ENCODE measurements around the gene AGAP1.
"Not testable (repeated sequence)": the region's sequence is repeated elsewhere in the genome, so short reads cannot be mapped to it uniquely, and the experiment has no call there.

Gene AGAP1

DNA sequence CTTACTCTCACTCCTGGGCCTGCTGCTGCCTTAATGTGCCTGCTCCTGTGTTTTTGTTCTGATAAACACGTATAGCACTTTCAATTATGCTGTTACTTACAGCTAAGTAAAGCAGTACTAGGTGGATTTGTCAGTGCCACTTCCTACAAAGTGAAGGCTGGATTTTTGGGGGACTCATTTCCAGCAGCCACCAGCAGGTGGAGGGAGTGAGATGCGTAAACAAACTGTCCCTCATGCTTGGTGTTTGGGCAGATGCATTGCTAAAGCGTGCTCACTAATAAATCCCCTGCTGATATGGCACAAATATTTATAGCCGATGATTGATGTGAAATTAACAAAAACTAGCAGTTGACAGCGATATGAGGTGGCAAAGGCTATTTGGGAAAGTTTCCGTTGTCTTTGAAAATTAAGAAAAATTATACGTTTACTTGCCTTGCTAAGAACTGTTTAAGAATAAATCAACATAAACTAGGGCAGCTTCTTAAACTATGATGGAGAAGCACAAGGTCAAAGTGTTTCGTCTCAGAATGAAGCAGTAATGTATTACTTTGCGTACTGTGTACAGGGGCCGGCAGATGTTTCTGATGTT, 101.7 kb downstream of the AGAP1 start:
- peak; percentile 44 to 58 for DNase-seq

DNA sequence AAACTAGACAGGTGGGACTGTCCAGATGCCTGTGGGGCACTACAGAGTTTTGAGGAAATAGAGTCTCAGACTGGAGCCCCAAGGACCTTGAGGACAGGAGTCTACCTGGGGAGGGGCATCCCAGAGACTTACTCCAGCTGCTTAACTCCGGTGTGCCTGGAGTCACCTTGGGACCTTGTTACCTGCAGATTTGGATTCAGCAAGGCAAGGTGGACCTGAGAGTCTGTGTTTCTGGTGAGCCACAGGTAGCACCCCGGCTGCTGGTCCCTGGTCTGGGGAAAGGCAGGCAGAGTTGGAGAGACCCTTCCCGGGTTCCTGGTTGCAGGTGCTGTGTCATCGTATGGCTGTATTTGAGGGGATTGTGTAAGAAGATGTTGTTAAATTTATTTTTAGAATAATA, 102.4 kb downstream of the AGAP1 start:
- no peak for DNase-seq

DNA sequence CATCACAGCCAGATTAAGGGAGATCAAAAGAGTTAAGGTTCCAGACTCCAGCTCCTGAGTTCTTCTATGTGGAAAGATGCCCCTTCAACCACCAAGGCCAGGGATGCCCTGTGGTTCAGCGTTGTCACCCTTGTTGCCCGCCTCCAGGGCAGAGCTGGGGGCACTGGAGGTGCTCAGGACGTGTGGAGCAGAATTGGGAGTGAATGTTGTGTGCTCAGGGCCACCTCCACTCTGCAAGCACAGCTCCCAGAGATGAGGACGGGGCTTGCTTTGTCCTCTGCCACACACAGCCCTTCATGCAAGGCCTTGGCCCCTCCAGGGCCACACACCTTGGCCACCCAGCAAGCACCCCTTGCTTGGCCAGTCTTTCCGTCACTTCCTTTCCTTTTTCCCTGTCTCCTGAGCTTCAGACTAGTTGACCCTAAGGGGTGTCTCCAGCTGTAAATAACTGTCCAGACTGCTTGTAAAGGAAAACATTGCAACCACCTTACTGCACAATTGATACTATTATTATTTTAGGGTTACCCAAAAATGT, 103.3 kb downstream of the AGAP1 start:
- DNase-seq: no peak

DNA sequence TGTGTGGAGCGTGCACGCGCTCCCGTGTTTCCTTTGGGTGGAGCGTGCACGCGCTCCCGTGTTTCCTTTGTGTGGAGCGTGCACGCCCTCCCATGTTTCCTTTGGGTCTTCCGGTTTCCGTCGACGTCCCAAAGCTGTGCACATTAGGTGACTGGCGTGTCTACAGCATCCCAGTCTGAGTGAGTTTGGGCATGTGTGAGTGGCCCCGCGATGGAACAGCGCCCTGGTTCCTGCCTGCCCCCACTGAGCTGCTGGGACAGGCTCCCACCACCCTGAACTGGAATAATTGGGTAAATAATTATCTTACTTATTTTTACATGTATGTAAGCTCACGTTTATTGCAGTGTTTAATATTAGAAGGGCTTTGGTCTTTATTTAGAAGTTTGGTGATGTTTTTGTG, 104.2 kb downstream of the AGAP1 start:
- DNase-seq: no peak

DNA sequence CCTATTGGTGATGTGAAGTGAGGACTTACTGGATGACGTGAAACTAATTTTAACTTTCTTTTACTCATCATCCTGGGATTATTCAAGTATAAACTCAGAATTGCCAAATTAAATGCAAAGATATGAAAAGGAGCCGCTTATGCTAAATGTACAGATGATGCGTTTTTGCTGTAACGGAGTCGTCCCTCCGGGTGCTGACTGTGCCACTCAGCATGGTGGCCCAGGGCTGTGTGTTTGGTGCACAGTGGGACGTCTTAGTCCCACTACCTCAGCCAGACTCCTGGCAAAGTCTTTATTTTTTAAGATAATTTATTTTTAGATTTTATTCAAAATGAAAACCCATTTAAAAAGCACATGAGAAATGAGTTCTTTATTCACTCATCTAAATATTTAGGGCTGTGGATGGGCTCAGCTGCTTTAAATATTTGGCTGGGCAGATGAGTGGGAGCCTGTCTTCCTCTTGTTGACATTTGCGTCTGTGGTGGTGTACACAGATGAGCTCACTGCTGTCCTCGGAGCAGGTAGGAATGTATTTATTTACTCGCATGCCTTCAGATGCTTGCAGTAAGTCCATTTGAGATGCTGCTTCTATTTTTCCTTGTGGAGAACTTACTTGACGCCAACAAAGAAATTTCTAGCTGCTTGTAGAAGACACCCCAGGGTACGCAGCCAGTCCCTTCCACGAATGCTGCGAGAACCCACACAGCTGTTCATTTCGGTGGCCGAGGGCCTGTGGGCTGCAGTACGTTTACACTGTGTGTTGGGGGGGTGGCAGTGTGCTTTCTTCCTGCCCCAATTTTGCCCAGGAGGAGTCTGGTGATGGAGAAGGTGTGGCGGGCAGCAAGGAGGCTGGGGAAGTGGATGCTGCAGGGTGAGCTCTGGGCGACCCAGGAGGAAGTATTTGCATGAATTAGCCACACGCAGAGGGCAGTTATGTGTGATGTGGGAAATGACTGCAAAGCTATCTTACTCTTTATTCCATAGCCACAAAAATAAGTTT, 105.0 kb downstream of the AGAP1 start:
- DNase-seq: no peak

DNA sequence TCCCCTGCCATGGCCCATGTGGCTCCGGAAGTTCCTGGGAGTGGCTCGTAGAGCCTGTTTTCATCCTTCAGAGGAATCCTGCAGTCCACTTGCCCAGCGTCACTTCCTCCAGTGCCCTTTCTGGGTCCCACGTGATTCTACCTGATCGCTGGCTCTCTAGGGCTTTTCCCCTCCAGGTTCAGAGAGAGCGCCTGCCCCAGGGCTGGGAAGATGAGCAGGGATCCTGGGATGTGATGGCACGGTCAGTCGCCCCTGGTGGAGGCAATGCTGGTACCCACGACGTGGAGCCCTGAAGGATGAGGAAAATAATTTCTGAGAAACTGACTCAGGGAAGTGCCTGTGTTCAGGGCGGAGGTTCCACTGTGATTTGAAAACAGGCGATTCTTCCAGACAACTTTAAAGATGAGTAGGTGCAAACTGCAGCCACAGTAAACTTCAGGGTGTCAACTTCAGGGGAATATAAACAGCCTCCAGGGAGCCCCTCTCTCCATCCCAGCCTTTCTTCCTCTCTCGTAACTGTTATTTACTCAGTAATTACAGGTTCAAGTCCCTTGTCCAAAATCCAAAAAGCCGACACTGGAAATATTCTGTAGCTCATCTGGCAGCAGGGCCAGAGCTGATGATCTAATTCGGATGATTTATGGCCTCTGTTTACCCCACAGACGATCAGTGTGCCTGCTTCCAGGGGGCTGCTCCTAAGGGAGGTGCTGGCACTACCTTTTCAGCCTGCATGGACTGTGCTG, 105.9 kb downstream of the AGAP1 start:
- DNase-seq: no peak

DNA sequence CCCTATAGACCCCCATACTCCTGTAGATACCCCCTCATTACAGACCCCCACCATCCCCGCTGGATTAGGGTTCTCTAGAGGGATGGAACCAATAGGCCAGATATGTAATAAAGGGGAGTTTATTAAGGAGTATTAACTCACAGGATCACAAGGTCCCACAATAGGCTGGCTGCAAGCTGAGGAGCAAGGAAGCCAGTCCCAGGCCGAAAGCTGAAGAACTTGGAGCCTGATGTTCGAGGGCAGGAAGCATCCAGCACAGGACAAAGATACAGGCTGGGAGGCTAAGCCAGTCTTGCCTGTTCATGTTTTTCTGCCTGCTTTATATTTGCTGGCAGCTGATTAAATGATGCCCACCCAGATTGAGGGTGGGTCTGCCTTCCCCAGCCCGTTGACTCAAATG, 106.6 kb downstream of the AGAP1 start:
- DNase-seq: no peak

DNA sequence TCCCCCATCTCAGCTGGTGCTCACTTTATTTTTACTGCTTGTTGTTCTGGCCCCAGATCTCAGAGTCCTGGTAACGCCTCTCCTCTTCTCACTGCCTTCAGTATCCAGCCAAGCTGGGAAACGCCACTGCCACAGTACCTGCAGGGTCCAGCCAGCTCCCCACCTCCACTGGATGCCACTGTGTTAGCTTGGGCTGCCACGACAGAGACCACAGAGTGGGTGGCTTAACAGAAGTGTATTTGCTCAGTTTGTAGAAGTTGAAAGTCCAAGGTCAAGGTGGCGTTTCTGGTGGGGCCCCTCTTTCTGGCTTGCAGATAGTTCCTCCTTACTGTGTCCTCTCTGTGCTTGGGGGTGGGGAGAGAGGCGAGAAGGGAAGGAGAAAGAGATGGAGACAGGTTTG, 107.1 kb downstream of the AGAP1 start:
- no peak for DNase-seq

DNA sequence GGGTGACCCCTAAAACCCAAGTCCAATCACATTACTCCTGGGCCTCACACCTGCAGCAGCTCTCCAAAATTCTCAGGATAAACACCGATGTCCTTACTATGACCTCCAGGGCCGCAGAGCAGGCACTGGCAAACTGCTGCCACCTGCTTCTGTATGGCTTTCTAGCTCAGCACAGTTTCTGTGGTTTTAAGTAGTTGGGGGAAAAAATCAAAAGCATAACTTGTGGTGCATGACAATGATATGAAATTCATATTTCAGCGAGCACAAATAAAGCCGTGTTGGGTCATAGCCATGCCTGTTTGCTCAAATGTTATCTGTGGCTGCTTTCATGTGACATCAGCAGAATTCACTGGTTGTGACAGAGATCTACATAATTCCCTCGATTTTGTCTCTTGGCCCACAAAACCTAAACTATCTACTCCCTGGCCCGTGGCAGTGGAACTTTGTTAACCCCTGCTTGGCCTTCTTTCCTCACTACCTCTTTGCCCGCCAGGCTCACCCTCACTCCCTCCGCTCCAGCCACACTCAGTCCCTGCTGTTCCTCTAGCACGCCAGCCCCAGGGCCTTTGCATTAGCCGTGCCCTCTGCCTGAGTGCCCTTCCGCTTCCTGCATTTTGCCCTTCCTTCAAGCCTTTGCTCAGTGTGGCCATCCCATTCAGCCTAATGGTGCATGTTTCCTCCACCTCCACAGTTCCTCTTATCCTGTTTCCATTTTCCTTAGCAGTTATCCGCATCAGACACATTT, 108.3 kb downstream of the AGAP1 start:
- DNase-seq: peak in 1 of 2 experiments; percentile 10

DNA sequence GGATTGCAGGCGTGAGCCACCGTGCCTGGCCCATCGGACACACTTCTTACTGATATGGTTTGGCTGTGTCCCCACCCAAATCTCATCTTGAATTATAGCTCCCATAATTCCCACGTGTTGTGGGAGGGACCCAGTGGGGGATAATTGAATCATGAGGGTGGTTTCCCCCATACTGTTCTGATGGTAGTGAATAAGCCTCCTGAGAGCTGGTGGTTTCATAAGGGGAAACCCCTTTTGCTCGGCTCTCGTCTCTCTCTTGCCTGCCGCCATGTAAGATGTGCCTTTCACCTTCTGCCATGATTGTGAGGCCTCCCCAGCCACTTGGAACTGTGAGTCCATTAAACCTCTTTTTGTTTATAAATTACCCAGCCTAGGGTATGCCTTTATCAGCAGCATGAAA, 109.1 kb downstream of the AGAP1 start:
- DNase-seq: not testable (repeated sequence)

DNA sequence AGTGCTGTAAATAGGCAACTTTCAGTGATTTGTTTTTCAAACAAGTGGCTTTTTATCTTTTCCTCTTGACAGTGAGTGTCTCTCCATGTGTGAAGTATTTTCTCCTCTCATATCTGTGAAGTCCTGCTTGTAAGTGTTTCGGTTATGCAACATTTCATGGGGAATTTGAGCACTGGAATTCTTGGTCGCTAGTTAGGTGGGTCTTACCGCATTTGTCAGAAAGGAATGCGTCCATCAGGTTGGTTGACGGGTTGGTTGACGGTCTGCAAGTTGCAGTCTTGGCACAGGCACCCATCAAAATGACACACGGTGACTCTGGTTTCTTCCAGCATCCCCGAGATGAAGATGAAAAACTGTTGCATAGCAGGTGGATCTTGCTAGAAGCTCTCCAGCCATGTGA, 109.8 kb downstream of the AGAP1 start:
- no peak for DNase-seq

DNA sequence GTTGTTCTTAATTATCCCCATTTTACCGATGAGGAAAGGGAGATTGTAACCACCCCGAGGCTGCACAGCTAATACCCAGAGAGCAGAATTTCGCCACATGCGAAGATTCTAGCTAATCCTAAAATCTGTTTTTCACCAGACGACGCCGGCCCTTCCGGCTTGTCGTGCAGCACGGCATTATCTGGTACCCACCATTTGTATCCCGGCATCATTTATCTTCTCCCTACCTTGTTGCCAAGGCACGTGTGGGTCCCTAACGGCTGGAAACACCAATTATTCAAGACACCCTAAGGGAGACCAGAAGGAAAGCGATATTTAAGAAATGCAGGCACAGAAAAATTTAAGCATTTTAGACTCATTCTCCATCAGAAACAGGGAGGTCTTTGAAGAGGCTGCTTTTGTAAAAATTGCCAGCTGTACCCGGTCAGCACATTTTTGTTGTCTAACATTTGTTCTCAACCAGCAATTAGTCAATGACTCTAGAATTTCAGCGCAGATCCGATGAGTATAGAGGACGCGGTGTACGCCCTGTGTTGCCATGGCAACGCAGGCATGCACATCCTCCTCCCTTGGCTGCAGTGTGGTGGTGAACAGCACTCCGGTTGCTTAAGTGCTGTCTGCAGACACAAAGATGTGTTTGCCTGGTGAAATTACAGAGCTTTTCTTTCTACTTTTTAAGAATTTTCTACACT, 111.6 kb downstream of the AGAP1 start:
- DNase-seq: peak; percentile 13 to 15

DNA sequence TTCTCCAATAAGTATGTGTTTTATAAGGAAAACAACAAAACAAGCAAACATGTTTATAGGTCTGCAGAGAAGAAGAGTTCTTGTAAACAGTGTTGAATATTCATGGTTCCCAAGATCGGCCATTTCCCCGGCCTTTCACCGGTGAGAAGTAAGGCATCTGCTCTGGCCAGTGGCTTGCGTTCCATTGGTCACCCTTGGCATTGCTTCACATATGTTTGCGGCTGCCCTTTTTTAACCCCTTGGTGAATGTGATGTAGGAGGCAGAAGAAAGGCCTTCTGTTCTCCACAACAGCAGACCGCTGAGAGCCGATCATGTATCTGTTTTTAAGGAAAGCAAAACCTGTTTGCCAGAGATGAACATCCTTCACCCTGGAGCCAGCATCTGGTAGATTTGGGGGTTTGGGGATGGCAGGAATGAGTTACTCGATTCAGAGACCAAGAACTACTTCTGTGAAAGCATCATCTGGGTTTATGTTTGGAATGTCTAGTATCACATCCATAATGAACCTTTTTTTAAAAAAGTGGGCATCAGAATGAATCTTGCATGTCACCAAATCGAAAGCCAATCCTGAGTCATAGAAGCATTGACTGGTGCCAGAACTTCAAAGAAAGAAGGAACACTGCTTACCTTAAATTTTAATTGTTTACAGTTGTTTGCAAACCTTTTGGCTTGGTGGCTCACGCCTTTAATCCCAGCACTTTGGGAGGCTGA, 112.3 kb downstream of the AGAP1 start:
- DNase-seq: no peak

DNA sequence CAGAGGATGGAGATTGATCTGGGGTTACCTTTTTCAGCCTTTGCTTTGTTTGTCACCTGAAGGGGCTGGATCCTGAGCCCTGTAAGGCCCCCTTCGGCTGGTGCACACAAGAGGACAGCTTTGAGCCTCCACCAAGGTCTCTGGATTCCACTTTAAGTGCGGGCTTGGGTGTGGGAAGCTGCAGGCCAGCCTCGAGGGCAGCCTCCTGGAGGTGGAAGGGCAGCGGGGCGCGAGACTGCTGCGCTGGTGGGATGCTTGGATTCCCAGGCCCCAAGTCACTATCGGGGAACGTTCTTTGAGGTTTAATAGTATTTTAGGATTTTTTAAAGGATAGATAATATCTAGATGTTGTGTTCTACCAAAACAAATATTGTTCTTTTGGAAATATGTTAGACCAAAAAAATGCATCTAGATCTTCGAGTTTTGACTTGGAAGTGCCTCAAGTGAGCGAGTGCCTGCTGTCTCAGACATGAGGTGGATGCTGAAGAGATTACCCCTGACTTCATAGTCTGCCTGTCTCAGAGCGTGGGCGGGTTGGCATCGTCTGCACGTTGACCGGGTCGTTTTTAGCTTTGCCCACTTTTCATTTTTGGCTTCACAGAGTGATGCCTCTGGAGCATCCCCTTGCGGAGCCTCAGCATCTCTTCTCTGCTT, 113.8 kb downstream of the AGAP1 start:
- no peak for DNase-seq

DNA sequence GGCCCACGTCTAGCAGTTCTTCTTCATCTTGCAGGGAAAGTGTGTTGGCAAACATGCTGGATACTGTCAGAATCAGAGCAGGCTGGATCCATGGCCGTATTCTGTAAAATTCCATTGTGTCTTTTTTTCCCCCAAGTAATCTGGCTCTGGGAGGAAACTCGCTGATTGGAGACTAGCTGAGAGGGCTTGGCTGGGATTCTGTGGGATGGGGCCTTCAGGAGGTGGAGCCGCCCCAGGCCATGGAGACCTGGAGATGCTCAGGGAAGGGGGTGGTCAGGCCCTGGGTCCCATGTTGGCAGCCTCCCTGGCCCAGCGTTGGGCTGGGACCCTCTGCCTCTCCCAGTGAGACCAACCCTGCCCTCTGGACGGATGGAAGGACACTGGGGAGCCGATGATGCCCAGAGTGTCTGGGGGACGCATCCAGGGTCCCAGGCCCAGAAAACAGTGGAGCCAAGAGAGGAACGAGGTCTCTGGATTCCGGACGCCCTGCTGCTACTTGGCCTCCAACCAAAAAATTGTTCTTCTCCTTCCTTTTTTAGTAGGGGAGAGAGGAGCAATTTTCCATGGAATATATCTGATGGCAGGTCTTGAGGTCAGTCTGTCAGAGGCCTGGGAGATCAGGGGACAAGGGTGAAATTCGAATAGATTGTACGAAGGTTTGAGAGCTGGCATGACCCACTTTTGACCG, 114.5 kb downstream of the AGAP1 start:
- DNase-seq: no peak

DNA sequence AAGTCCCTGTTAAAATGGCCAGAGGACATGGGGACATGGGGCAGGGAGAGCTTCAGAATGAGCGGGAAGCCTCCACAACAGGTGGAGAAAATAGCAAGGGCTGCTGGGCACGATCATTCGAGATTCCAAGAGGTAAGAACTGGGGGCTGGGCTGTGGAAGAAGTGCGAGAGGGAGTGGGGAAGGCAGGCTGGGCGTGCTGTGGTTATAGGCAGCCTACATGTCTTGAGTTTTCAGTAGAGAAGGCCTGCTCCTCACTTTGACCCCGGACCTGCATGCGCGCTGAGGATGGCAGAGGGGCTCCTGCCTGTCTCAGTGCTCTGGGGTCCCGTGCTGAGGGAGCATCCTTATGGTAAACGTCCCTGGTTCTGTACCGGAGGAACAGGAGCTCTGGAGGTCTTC, 115.5 kb downstream of the AGAP1 start:
- DNase-seq: no peak

DNA sequence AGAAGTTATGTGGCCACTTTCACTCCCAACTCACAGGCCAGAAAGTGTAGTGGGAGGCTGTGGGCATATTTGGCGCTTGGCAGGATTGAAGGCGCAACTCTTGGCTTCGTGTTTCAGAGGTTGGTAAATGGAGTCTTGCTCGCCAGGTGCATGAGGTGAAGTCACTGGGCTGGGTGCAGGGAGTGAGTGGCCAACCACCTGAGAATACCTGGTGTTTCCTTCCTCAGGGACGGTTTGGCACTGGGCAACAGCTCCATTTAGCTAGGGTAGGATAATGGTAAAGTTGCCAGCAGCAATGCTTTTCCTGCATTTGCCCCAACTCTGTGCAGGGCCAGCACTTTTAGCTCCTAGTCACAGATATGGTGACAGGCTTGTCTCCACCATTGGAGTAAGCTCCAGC, 115.9 kb downstream of the AGAP1 start:
- DNase-seq: no peak

DNA sequence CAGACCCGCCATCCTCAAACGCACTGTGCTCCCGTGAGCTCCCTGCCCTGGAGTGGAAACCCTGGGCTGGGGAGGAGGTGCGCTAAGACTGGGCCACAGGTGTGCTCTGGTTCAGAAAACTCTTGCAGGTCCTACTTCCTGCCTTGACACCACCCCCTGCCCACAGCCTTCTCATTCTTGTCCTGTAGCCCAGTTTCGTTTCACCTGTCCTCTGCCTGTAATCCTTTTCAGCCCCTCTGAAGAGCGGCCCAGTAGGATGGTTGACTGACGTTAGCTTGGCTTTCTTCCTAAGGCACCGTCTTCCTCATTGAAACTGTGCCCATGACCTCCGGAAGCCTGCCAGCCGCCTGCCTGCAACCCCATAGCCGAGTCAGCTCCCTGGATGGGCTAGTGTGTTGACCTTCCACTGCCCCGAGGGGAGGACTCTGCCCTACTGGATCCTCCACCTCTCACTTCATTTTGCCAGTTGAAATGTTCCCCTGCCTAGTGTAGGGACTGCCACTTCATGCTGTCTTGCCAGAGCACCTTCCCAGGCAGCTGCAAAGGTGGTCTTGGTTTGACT, 116.9 kb downstream of the AGAP1 start:
- DNase-seq: no peak

DNA sequence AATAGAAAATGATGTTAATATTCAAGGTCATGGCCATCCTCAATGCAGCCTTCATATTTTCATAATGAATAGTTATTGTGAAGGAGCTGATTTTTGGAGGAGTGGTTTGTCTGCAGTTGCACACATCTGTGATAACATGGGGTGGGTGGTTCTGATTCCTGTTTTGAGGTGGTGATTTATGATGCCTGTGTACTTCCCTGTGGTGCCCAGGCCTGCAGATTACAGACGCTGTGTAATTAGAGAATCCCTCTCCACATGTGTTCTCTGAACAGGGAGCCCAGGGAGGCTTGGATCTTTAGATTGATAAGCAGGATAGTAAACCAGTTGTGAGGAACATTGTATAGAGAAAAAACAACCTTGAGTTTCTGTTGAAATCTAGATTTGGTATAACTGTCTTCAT, 117.5 kb downstream of the AGAP1 start:
- no peak for DNase-seq

DNA sequence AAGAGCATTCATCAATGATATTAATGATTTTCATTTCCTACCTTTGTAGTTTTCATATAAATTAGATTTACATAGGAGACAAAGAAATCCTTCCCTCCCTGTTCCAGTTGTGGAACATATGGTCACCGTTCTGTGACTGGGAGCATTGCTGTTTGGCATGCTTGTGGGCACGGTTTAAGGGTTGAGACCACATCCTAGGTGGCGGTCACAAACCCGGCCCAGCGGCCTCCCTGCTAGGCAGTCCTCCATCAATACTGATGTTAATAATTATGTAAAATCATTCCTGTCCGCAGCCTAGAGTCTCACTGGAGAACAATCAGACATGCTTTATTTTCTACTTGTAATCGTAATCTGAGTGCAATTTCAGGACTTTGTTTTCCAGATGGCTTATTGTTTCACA, 117.9 kb downstream of the AGAP1 start:
- no peak for DNase-seq
